ENCODE measurements around the gene DZIP1L. TPM values are rescaled to one million over a fixed set of nuclear protein-coding genes. Genes with fewer than 3 reads are reported as not detected.

DZIP1L gene
- total RNA-seq, 2 donors from 2014 or later: not detected

DNA sequence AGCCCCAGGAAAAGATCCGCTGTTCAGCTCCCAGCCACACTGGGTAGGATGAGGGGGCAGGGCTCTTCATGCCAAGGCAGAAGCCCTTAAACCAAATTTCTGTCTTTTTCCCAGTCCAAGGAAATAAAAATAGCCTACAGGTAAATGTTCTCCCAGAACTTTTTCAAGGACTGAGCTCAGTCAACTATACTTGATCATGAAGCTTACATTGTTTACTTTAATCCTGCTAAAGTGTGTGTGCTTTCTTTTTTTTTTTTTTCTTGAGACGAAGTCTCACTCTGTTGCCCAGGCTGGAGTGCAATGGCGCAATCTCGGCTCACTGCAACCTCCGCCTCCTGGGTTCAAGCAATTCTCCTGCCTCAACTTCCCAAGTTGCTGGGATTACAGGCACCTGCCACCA lies 87.6 kb downstream of the DZIP1L start:
- ATAC-seq (no peak), DNase-seq (ENCODE audit: low spot score) (no peak)
- Mint-ChIP-seq H3K36me3 (no peaks in the 10 kb centered on the region), H3K4me1 (ENCODE audit: low read depth in 2 of 2) (no peaks in the 10 kb centered on the region), H3K27me3 (peaks cover 0 to 9% of the 10 kb centered on the region in 2 donors), H3K27ac (no peak overlapping the region), H3K9me3 (no peaks in the 10 kb centered on the region), H3K4me3 (no peak overlapping the region)

DNA sequence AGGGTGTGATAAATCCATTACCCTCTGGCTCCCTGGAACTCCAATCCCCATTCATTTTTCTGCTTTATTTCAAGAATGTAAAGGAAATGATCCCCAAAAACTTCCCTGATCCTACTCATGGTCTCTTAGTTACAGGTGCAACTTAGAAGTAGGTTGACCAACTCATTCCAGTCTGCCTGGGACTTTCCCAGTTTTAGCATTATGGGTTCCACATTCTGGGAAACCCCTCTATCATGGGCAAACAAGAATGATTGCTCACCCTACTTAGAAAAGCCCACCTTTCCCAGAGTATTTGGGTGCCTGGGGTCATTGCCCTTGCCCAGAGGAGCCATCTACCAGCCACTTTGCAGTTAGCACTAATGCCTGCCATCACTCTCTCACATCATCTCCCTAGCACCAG lies 89.9 kb downstream of the DZIP1L start:
- ATAC-seq: no peak
- H3K9me3 Mint-ChIP-seq: no peaks in the 10 kb centered on the region
- no peak overlapping the region for H3K4me3 Mint-ChIP-seq
- no peaks in the 10 kb centered on the region for H3K4me1 Mint-ChIP-seq (ENCODE audit: low read depth in 2 of 2)
- H3K27ac Mint-ChIP-seq: no peak overlapping the region
- H3K36me3 Mint-ChIP-seq: no peaks in the 10 kb centered on the region
- peaks cover 0 to 4% of the 10 kb centered on the region in 2 donors for H3K27me3 Mint-ChIP-seq
- no peak for DNase-seq (ENCODE audit: low spot score)

DNA sequence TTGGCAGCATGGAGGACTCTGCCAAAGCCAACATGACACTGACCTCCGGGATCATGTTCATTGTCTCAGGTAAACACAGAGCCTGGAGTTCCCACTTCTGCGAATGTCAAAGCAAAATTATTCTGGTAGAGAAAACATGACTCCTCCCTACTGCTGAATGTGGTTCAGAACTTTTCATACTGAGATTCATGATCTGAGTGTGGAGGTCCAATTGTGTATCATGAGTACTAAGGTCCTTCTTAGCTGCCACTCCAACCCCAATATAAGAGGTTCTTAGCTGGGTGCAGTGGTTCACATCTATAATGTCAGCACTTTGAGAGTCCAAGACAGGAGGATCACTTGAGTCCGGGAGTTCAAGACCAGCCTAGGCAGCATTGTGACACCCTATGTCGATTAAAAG lies 91.7 kb downstream of the DZIP1L start:
- Mint-ChIP-seq H3K9me3 (peaks cover 1% of the 10 kb centered on the region), H3K27me3 (peaks cover 0 to 4% of the 10 kb centered on the region in 2 donors), H3K4me1 (ENCODE audit: low read depth in 2 of 2) (no peaks in the 10 kb centered on the region), H3K4me3 (no peak overlapping the region), H3K27ac (no peak overlapping the region), H3K36me3 (no peaks in the 10 kb centered on the region)
- DNase-seq (ENCODE audit: low spot score): no peak
- ATAC-seq: no peak

DNA sequence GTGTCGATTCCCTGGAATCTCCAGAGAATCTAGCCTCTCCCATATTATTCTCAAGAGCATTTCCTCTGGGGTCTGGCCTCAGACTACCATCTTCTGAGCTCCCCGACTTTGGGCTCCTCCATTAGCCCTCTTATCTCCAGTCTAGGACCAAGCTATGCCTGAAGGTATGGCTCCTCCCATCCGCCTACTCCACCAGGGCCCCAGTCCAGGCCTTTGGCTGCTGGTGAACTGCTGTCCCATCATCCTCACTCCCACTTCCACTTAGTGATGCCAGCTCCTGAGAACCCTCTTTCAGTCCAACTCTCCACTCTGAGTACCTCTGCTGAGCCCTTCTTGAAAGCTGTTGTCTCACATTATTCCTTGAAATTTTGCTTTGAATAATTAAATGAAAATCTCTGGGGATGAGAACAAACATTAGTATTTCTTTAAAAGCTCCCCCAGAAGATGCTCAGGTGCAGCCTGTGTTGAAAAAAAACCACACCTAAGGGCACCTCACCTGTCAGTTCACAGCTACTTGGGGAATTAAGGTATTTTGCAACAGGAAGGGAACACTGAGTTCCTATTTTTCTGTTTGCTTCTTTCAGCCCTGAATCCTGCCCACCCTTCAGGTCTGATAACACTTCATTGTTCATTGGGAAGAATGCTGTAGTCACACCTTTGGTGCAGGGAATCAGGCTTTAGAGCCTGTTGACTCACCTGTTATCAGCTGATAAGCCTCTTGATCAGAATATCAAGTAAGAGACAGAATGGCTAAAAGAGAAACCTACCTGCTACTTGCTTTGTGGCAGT lies 95.9 kb downstream of the DZIP1L start:
- peaks cover 3% of the 10 kb centered on the region for H3K9me3 Mint-ChIP-seq
- no peaks in the 10 kb centered on the region for H3K27me3 Mint-ChIP-seq
- no peak overlapping the region for H3K27ac Mint-ChIP-seq
- H3K36me3 Mint-ChIP-seq: no peaks in the 10 kb centered on the region
- no peak overlapping the region for H3K4me3 Mint-ChIP-seq
- no peak for DNase-seq (ENCODE audit: low spot score)
- no peaks in the 10 kb centered on the region for H3K4me1 Mint-ChIP-seq (ENCODE audit: low read depth in 2 of 2)
- ATAC-seq: no peak

DNA sequence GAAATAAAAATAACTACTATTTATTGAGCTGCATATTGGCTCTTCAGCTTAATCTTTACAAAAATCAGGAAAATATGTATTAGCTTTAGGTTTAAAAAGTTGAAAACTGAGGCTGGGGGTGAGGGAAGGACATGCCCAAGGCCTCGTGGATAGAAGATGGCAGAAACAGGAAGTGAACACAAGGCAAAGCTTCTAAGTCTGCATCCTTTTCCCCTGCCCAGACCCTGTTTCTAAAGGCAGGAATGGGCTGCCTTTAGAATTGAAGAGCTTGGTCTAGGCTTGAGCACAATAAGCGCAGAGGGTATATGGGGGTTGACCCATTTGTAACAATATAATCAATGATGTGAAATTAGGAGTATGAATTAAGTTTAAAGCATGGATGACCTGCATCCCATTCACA lies 99.3 kb downstream of the DZIP1L start:
- no peak overlapping the region for H3K4me3 Mint-ChIP-seq
- peaks cover 5% of the 10 kb centered on the region for H3K9me3 Mint-ChIP-seq
- ATAC-seq: no peak
- H3K27me3 Mint-ChIP-seq: peaks cover 5 to 7% of the 10 kb centered on the region in 2 donors
- no peaks in the 10 kb centered on the region for H3K36me3 Mint-ChIP-seq
- H3K4me1 Mint-ChIP-seq (ENCODE audit: low read depth in 2 of 2): no peaks in the 10 kb centered on the region
- H3K27ac Mint-ChIP-seq: no peak overlapping the region
- DNase-seq (ENCODE audit: low spot score): no peak

DNA sequence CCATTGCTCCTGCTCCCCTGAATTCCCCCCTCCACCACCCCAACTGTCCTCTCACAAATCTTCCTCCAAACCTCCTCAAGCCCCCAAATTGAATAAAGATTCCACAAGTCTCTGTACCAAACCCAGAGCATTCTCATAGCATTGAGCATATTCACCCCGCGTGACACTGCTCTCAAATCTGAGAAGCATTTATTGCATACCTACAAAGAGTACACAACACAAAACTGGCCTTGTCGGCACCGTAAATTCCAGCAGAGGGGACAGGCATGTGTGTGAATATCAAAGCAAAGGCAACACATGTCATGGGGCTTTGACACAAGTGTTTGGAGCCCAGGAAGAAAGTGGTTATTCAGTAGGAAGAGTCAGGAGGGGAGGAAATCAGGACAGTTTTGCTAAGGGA lies 102.9 kb downstream of the DZIP1L start:
- Mint-ChIP-seq H3K27ac (no peak overlapping the region), H3K36me3 (no peaks in the 10 kb centered on the region), H3K4me3 (no peak overlapping the region), H3K4me1 (ENCODE audit: low read depth in 2 of 2) (no peaks in the 10 kb centered on the region), H3K9me3 (peaks cover 2% of the 10 kb centered on the region), H3K27me3 (peaks cover 5 to 7% of the 10 kb centered on the region in 2 donors)
- no peak for DNase-seq (ENCODE audit: low spot score)
- ATAC-seq: no peak

Other genes with a start within 250 kb of the DZIP1L start
- gene CLDN18, start 105.4 kb downstream of the DZIP1L start, total RNA-seq: not detected
- not detected for gene A4GNT, start 16.8 kb upstream of the DZIP1L start, total RNA-seq
- 10 to 100 TPM; 21.6 to 23.4 TPM for gene DBR1, start 59.3 kb upstream of the DZIP1L start, total RNA-seq
- gene ARMC8, start 71.7 kb upstream of the DZIP1L start, total RNA-seq: 10 to 100 TPM; 50.2 to 56.6 TPM
- not detected for gene NME9, start 214.2 kb upstream of the DZIP1L start, total RNA-seq
- 10 to 100 TPM in 1 of 2 donors, 1 to 10 TPM in 1; 2.8 to 12.3 TPM for gene MRAS, start 233.0 kb upstream of the DZIP1L start, total RNA-seq

Measured in natural killer cell treated with Interleukin-12 subunit alpha and Interleukin-12 subunit beta and Interleukin-15 and Interleukin-18, amount 100 ng/mL, for 72 hours (primary cell).